Stomach (tissue), 4 donors: Measurements from ENCODE around the gene MAPKAPK3.

ENCODE experiments used
- CTCF ChIP-seq, 7 experiments: fragments of 450-650 bp in 4 of 7; fragments of 200-600 bp in 3 of 7; sonication (generic) in 3 of 7; IDR thresholded peaks; one replicate each; pipeline ENCODE4 v1.5.1; 2016 to 2019; ENCODE audit warnings: antibody characterized with exemption in 7 of 7, control low read depth in 2 of 7, mild to moderate bottlenecking in 1 of 7
- EP300 ChIP-seq: sonication (generic); formaldehyde crosslinking; IDR thresholded peaks from one replicate; pipeline ENCODE4 v1.6.1; 2017; ENCODE audit warnings: antibody characterized with exemption
- POLR2A ChIP-seq, 4 donors: fragments of 450-650 bp; IDR thresholded peaks; one replicate each; pipeline ENCODE4 v1.6.1; 2016; ENCODE audit warnings: antibody characterized with exemption in 4 of 4, control low read depth in 2 of 4, mild to moderate bottlenecking in 1 of 4, moderate library complexity in 1 of 4

DNA sequence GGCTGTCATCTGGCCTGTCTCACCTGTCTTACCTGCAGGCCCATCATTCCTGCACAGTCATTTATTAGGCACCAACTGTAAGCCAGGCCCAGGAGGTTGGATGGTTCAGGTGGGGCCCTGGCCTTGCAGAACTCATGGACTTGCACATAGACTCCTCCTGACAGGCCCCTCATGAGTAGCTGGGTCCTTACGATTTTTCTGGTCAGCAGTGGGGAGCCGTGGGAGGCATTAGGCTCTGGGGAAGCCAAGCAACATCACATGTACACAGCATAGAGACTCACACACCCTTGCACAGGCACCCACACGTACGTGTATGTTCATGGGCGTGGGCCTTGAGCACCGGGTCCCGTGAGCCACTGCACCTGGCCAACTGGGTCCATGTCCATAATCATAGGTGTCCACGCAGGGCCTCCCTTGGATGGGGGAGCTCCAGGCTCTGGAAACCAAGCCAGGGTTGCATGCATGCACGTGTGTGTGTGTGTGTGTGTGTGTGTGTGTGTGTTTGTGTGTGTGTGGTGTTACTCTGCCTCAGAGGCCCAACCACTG is 25.7 kb upstream of the MAPKAPK3 start:
- TF ChIP-seq EP300 (no peak), CTCF (IDR thresholded peaks at IDR 0.05) (no peak), POLR2A (IDR thresholded peaks at IDR 0.05) (no peak)
